IMR-90 (cell line): ENCODE measurements around the gene MRTFA. TPM values are rescaled to one million over a fixed set of nuclear protein-coding genes. Genes with fewer than 3 reads are reported as not detected.

Source experiments
- ATAC-seq: fragments of 200-7000 bp; cut with Tn5 transposase; 2 replicates; pipeline ENCODE4 v1.9.1; 2020; ENCODE audit warnings: low read depth, mild to moderate bottlenecking, moderate library complexity
- BruUV-seq: library from RNA; stranded (reverse); fragments of 400-500 nt; replicated peaks from 2 replicates; lab custom pipeline; 2021; lab: Mats Ljungman, UMichigan
- CTCF ChIA-PET: fragments of 300-600 bp; formaldehyde crosslinking; extraction: SDS; loops from one replicate; lab custom pipeline; 2021; ENCODE audit warnings: antibody characterized with exemption; lab: Yijun Ruan, JAX
- POLR2A ChIA-PET: fragments of 300-600 bp; sonication (Branson Sonifier 250); formaldehyde crosslinking; loops from one replicate; lab custom pipeline; 2022; ENCODE audit warnings: antibody characterized with exemption; ENCODE audit not compliant: unreplicated experiment; lab: Charles Lee
- DNase-seq: peaks from one replicate; pipeline ENCODE4 v3.0.0; 2013
- H2AFZ ChIP-seq: replicated peaks from 2 replicates; pipeline ENCODE3; 2013; ENCODE audit warnings: low read length, mild to moderate bottlenecking; ENCODE audit not compliant: poor library complexity
- H2AK5ac ChIP-seq: 2 replicates; pipeline ENCODE4 v1.6.1; 2013; ENCODE audit warnings: low read depth, low read length, inconsistent platforms
- H2AK9ac ChIP-seq: replicated peaks from 2 replicates; pipeline ENCODE3; 2013; ENCODE audit warnings: mild to moderate bottlenecking, low read depth, low read length, moderate library complexity; ENCODE audit not compliant: poor library complexity
- H2BK120ac ChIP-seq: 2 replicates; pipeline ENCODE4 v1.6.1; 2013; ENCODE audit warnings: low read depth, low read length, inconsistent platforms
- H2BK15ac ChIP-seq: 3 replicates; pipeline ENCODE4 v1.6.1; 2013; ENCODE audit warnings: low read depth, low read length, inconsistent platforms
- H2BK20ac ChIP-seq: 2 replicates; pipeline ENCODE4 v1.6.1; 2013; ENCODE audit warnings: low read depth, mild to moderate bottlenecking, inconsistent platforms, low read length, moderate library complexity
- H2BK5ac ChIP-seq: 2 replicates; pipeline ENCODE4 v1.6.1; 2013; ENCODE audit warnings: mild to moderate bottlenecking, low read depth, low read length, inconsistent platforms; ENCODE audit not compliant: poor library complexity, severe bottlenecking
- H3K14ac ChIP-seq: replicated peaks from 2 replicates; pipeline ENCODE4 v1.6.1; 2013; ENCODE audit warnings: low read depth, low read length, inconsistent platforms
- H3K18ac ChIP-seq: 2 replicates; pipeline ENCODE4 v1.6.1; 2013; ENCODE audit warnings: low read depth, low read length, control low read depth
- H3K23ac ChIP-seq: 2 replicates; pipeline ENCODE4 v1.6.1; 2013; ENCODE audit warnings: low read depth, low read length, inconsistent platforms
- H3K27ac ChIP-seq: 2 replicates; pipeline ENCODE4 v1.5.1; 2013; ENCODE audit warnings: mild to moderate bottlenecking, control low read depth, low read length; ENCODE audit not compliant: insufficient read depth
- H3K27me3 ChIP-seq: 2 replicates; pipeline ENCODE4 v1.6.1; 2013; ENCODE audit warnings: low read length; ENCODE audit not compliant: control insufficient read depth, insufficient read depth
- H3K36me3 ChIP-seq: 2 replicates; pipeline ENCODE4 v1.6.1; 2013; ENCODE audit warnings: low read length, mixed read lengths; ENCODE audit not compliant: control insufficient read depth, insufficient read depth
- H3K4ac ChIP-seq: 2 replicates; pipeline ENCODE4 v1.6.1; 2013; ENCODE audit warnings: low read depth, low read length, inconsistent platforms
- H3K4me1 ChIP-seq: 2 replicates; pipeline ENCODE4 v1.6.1; 2013; ENCODE audit warnings: low read length, mixed read lengths; ENCODE audit not compliant: control insufficient read depth, insufficient read depth
- H3K4me2 ChIP-seq: 2 replicates; pipeline ENCODE4 v1.6.1; 2013; ENCODE audit warnings: low read depth, mild to moderate bottlenecking, control low read depth, low read length, moderate library complexity
- H3K4me3 ChIP-seq: 2 replicates; pipeline ENCODE4 v1.5.1; 2013; ENCODE audit warnings: low read depth, mild to moderate bottlenecking, control low read depth, low read length, moderate library complexity; ENCODE audit not compliant: insufficient read depth
- H3K56ac ChIP-seq: 2 replicates; pipeline ENCODE4 v1.6.1; 2013; ENCODE audit warnings: low read length, inconsistent platforms; ENCODE audit not compliant: insufficient read depth; ENCODE audit errors: extremely low read depth
- H3K79me1 ChIP-seq, 2 experiments: 2 replicates each; pipeline ENCODE4 v1.6.1; 2013; ENCODE audit warnings: low read length in 2 of 2, inconsistent platforms in 1 of 2, low read depth in 1 of 2
- H3K9ac ChIP-seq: 2 replicates; pipeline ENCODE4 v1.6.1; 2013; ENCODE audit warnings: low read depth, low read length, control low read depth
- H3K9me1 ChIP-seq: 2 replicates; pipeline ENCODE4 v1.6.1; 2013; ENCODE audit warnings: low read length, inconsistent platforms; ENCODE audit not compliant: insufficient read depth
- H3K9me3 ChIP-seq: 2 replicates; pipeline ENCODE4 v1.6.1; 2013; ENCODE audit warnings: low read length; ENCODE audit not compliant: control insufficient read depth, insufficient read depth
- H4K20me1 ChIP-seq: 2 replicates; pipeline ENCODE4 v1.6.1; 2013; ENCODE audit warnings: low read length, inconsistent platforms; ENCODE audit not compliant: insufficient read depth
- H4K5ac ChIP-seq: 2 replicates; pipeline ENCODE4 v1.6.1; 2013; ENCODE audit warnings: mild to moderate bottlenecking, low read depth, low read length, control low read depth
- H4K8ac ChIP-seq, 2 experiments: 2 replicates each; pipeline ENCODE4 v1.6.1; 2013; ENCODE audit warnings: low read depth in 2 of 2, low read length in 2 of 2, control low read depth in 1 of 2, inconsistent platforms in 1 of 2
- H4K91ac ChIP-seq: 2 replicates; pipeline ENCODE4 v1.6.1; 2013; ENCODE audit warnings: low read depth, low read length, inconsistent platforms; ENCODE audit not compliant: insufficient read depth
- CEBPB ChIP-seq: IDR thresholded peaks from 2 replicates; pipeline ENCODE4 v1.6.1; 2012; ENCODE audit warnings: low read depth, low read length, improper control_type of control experiment
- CHD1 ChIP-seq: IDR thresholded peaks from 2 replicates; pipeline ENCODE4 v1.6.1; 2012; ENCODE audit warnings: low read depth, low read length, improper control_type of control experiment
- MXI1 ChIP-seq: IDR thresholded peaks from 2 replicates; pipeline ENCODE4 v1.6.1; 2012; ENCODE audit warnings: low read depth, mild to moderate bottlenecking, low read length, moderate library complexity, borderline replicate concordance
- NFE2L2 ChIP-seq: fragments of 150-350 bp; IDR thresholded peaks from 2 replicates; pipeline ENCODE4 v1.6.1; 2016; ENCODE audit warnings: low read depth, mild to moderate bottlenecking, low read length
- RAD21 ChIP-seq: IDR thresholded peaks from 2 replicates; pipeline ENCODE4 v1.6.1; 2012; ENCODE audit warnings: low read length, improper control_type of control experiment
- WGBS, 2 experiments: methylation state at CpG; one replicate each; pipeline versions ENCODE4 v1.1.5 to v1.1.7; 2013; ENCODE audit warnings: missing lambda C conversion rate in 2 of 2; ENCODE audit not compliant: insufficient read length in 1 of 2; ENCODE audit errors: extremely low coverage in 2 of 2; 5-methylcytosine and 5-hydroxymethylcytosine counted together
- dilution Hi-C: fragments of 300-500 bp; cut with HindIII; formaldehyde crosslinking; loops from one replicate; pipeline ENCODE4 v1.14.3; 2018; ENCODE audit warnings: low sequenced_read_pairs; ENCODE audit not compliant: unreplicated experiment
- in situ Hi-C: fragments of 300-500 bp; cut with MboI; formaldehyde crosslinking; loops from 3 replicates; pipeline ENCODE4 v1.14.3; 2019; ENCODE audit warnings: low sequenced_read_pairs, inconsistent platforms, mixed read lengths
- intact Hi-C: fragments of 100-400 bp; cut with micrococcal nuclease; formaldehyde crosslinking; loops from 2 replicates; pipeline ENCODE4 v1.10.0; 2022
- polyA plus RNA-seq, 3 experiments: library from polyadenylated mRNA; depleted of rRNA; stranded (reverse); fragments of >200 nt; gene quantifications; 2 replicates each; pipeline ENCODE4 v1.2.3, GENCODE V29; 2012; ENCODE audit warnings: low replicate concordance in 1 of 3
- total RNA-seq: library from RNA; depleted of rRNA; stranded (reverse); fragments of >200 nt; gene quantifications from 2 replicates; pipeline ENCODE4 v1.2.3, GENCODE V29; 2012
- TF ChIP-seq, protein P1 (sequence below): fragments of 150-350 bp; IDR thresholded peaks from 2 replicates; pipeline ENCODE4 v1.6.1; 2016; ENCODE audit warnings: low read depth, mild to moderate bottlenecking, low read length, moderate library complexity, borderline replicate concordance

Gene MRTFA
- total and polyA plus RNA-seq, 2 of the 4 experiments (the other 2 are of a cell fraction), result 12.5 to 17.2 TPM

DNA sequence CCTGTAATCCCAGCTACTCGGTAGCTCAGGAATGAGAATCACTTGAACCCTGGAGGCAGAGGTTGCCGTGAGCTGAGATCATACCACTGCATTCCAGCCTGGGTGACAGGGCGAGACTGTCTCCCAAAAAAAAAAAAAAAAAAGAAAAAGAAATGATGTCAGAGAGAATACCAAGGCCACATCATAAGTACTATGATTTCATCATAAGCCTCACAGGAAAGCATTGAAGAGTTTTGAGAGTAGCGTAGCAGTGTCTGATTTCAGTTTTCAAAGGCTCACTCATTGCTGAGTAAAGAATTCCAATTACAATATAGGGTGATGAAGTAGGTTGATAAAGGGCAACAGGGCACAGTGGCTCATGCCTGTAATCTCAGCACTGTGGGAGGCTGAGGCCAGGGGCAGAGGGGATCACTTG, 88.8 kb downstream of the MRTFA start:
- H2BK5ac ChIP-seq, result no peak overlapping the region
- no TSS peak for BruUV-seq
- no peaks in the 10 kb centered on the region for H3K27me3 ChIP-seq
- H4K8ac ChIP-seq, result no peak overlapping the region
- no peak overlapping the region for H3K9ac ChIP-seq
- DNase-seq (peak; percentile 54), ATAC-seq (no peak)
- no peak overlapping the region for H4K91ac ChIP-seq
- ChIA-PET POLR2A (no interaction called here), CTCF (interaction anchor here (0.5 kb wide), 1 partner anchor 64 kb away, joined by 3 read pairs; no protein-coding TSS in a partner anchor)
- peaks cover 21% of the 10 kb centered on the region; the same call in 1 of the 2 replicates for H4K20me1 ChIP-seq
- WGBS, 2 experiments, result no CpG with 5 or more reads among the region's 4 CpGs
- no peak overlapping the region for H2AFZ ChIP-seq
- intact Hi-C loops (no loop called here), dilution Hi-C loops (no loop called here), in situ Hi-C loops (no loop called here)
- TF ChIP-seq NFE2L2, result no peak
- TF ChIP-seq, protein P1, sequence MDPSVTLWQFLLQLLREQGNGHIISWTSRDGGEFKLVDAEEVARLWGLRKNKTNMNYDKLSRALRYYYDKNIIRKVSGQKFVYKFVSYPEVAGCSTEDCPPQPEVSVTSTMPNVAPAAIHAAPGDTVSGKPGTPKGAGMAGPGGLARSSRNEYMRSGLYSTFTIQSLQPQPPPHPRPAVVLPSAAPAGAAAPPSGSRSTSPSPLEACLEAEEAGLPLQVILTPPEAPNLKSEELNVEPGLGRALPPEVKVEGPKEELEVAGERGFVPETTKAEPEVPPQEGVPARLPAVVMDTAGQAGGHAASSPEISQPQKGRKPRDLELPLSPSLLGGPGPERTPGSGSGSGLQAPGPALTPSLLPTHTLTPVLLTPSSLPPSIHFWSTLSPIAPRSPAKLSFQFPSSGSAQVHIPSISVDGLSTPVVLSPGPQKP, result no peak
- no peak for TF ChIP-seq CHD1
- no peak for TF ChIP-seq MXI1
- TF ChIP-seq CEBPB, result peak; percentile 41; the same call in 1 of the 2 replicates
- no peak for TF ChIP-seq RAD21
- 0 out of 2 replicates have a peak, but pooled peaks cover 2% of the 10 kb centered on the region for H3K4me1 ChIP-seq
- no peak overlapping the region for H3K4me2 ChIP-seq
- H3K18ac ChIP-seq, result no peak overlapping the region
- H2AK5ac ChIP-seq, result no peak overlapping the region
- no peak overlapping the region for H3K14ac ChIP-seq
- H3K4ac ChIP-seq, result no peak overlapping the region
- H3K56ac ChIP-seq, result no peak overlapping the region
- H3K23ac ChIP-seq, result no peak overlapping the region
- no peak overlapping the region for H4K5ac ChIP-seq
- no peak overlapping the region for H3K4me3 ChIP-seq
- H3K9me3 ChIP-seq, result no peaks in the 10 kb centered on the region; the same call in 1 of the 2 replicates
- no peak overlapping the region for H2BK20ac ChIP-seq
- H2BK15ac ChIP-seq, result no peak overlapping the region
- no peak overlapping the region for H3K27ac ChIP-seq
- no peak overlapping the region for H2AK9ac ChIP-seq
- H2BK120ac ChIP-seq, result no peak overlapping the region
- peaks cover 15% of the 10 kb centered on the region for H3K36me3 ChIP-seq
- peaks cover 9% of the 10 kb centered on the region for H3K9me1 ChIP-seq
- peaks cover 25 to 67% of the 10 kb centered on the region in 2 experiments for H3K79me1 ChIP-seq
